ENCODE results near the gene SULT1E1. TPM values are rescaled to one million over a fixed set of nuclear protein-coding genes. Genes with fewer than 3 reads are reported as not detected.

SULT1E1 gene
- total and polyA plus RNA-seq, 2 of the 8 experiments (the other 6 are each of a cell fraction or from before 2014, with no cell fraction given), result not detected

- Histone ChIP-seq H2AFZ (ENCODE audit: low read length) (no peak overlapping the region; the same call in 1 of the 2 replicates), H2BK15ac (ENCODE audit: low read length) (no peak overlapping the region), H3K23me2 (ENCODE audit: low read depth, low read length) (no peaks in the 10 kb centered on the region), H3K79me2 (ENCODE audit: control insufficient read depth in 1 of 2, insufficient read depth in 2 of 2, low read length in 2 of 2) (no peaks in the 10 kb centered on the region), H2BK5ac (ENCODE audit: low read depth, low read length) (no peak overlapping the region), H3K23ac (ENCODE audit: insufficient read length) (no peak overlapping the region), H3K4me2 (ENCODE audit: insufficient read depth in 1 of 2, low read depth in 2 of 2, low read length in 2 of 2) (no peak overlapping the region), H3K18ac (ENCODE audit: extremely low read depth, low read length) (no peak overlapping the region), H4K5ac (ENCODE audit: insufficient read length, low read depth, low read length) (no peak overlapping the region), H3K79me1 (ENCODE audit: low read depth, low read length) (no peaks in the 10 kb centered on the region), H3K4me1 (replicated peaks in 1 of 4; ENCODE audit: control insufficient read depth in 3 of 4, insufficient read depth in 4 of 4, low read length in 3 of 4) (peaks cover 0 to 8% (median 3%) of the 10 kb centered on the region in 4 experiments; a peak in 3 of 7 replicates), H3K27ac (ENCODE audit: low read depth, low read length) (no peak overlapping the region), H4K20me1 (replicated peaks in 1 of 2; ENCODE audit: control insufficient read depth in 1 of 2, insufficient read depth in 2 of 2, low read length in 2 of 2) (no peaks in the 10 kb centered on the region), H2AK5ac (ENCODE audit: low read depth, low read length) (no peak overlapping the region), H4K91ac (replicated peaks; ENCODE audit: insufficient read length, low read length) (no peak overlapping the region), H3K36me3 (ENCODE audit: control insufficient read depth in 2 of 4, insufficient read depth in 4 of 4, low read length in 3 of 4) (no peaks in the 10 kb centered on the region), H3K4me3 (ENCODE audit: extremely low read depth in 1 of 4, insufficient read depth in 2 of 4, low read depth in 3 of 4, low read length in 4 of 4) (no peak overlapping the region), H2BK12ac (ENCODE audit: low read depth, low read length) (no peak overlapping the region), H2BK20ac (ENCODE audit: low read length) (no peak overlapping the region), H4K8ac (ENCODE audit: extremely low read depth, insufficient read depth, low read length) (no peak overlapping the region), H3K9ac (replicated peaks in 1 of 4; ENCODE audit: extremely low read depth in 1 of 4, low read depth in 3 of 4, low read length in 3 of 4) (no peak overlapping the region), H3K27me3 (replicated peaks in 1 of 4; ENCODE audit: control insufficient read depth in 3 of 4, extremely low read depth in 1 of 4, insufficient read depth in 3 of 4, low read length in 3 of 4) (no peaks in the 10 kb centered on the region), H3K4ac (replicated peaks; ENCODE audit: insufficient read length, low read depth, low read length) (no peak overlapping the region), H3K56ac (replicated peaks; ENCODE audit: insufficient read length, low read depth, low read length) (no peak overlapping the region), H2BK120ac (replicated peaks; ENCODE audit: low read depth, low read length) (no peak overlapping the region), H3K14ac (ENCODE audit: insufficient read length) (no peak overlapping the region), H3K9me3 (ENCODE audit: insufficient read depth in 2 of 2, low read depth in 1 of 2, low read length in 1 of 2) (no peaks in the 10 kb centered on the region)
- FAIRE-seq (no peak), DNase-seq (ENCODE audit: low read depth in 1 of 2, low spot score in 2 of 2) (no peak)
- WGBS, 2 experiments (ENCODE audit: extremely low coverage in 1 of 2, insufficient coverage in 1 of 2, insufficient read length in 1 of 2, insufficient replicate concordance in 2 of 2, low coverage in 1 of 2, low lambda C conversion rate in 2 of 2, missing lambda C conversion rate in 1 of 2), result 90% methylated on average over 10 of the region's 10 CpGs; no CpG with 5 or more reads in 1 of the 2 experiments
- POLR2A ChIA-PET (ENCODE audit: partially characterized antibody), result no interaction called here
- CTCF ChIA-PET (ENCODE audit: partially characterized antibody), result interaction anchor here (1.6 to 1.9 kb wide), 3 partner anchors 10 to 48 kb away, joined by 5 to 6 read pairs (median 5); no protein-coding TSS in a partner anchor
- TF ChIP-seq POU5F1 (IDR thresholded peaks at IDR 0.05; ENCODE audit: low read depth, low read length) (no peak), TBP (IDR thresholded peaks at IDR 0.05; ENCODE audit: low read depth, low read length) (no peak), BRCA1 (IDR thresholded peaks at IDR 0.05; ENCODE audit: low read depth, low read length) (no peak), GABPA (IDR thresholded peaks at IDR 0.05; ENCODE audit: borderline replicate concordance, insufficient read depth, low read length) (no peak), SAP30 (IDR thresholded peaks at IDR 0.05; ENCODE audit: insufficient read depth, insufficient replicate concordance, low read length) (no peak), TEAD4 (IDR thresholded peaks at IDR 0.05; ENCODE audit: low read depth, low read length) (no peak), NANOG (IDR thresholded peaks at IDR 0.05; ENCODE audit: insufficient read depth, low read depth, low read length, poor library complexity, severe bottlenecking) (no peak), NRF1 (IDR thresholded peaks at IDR 0.05; ENCODE audit: low read depth, low read length) (no peak), KDM4A (IDR thresholded peaks at IDR 0.05; ENCODE audit: low read depth, low read length, severe bottlenecking) (no peak), BACH1 (IDR thresholded peaks at IDR 0.05; ENCODE audit: low read length) (no peak), FOSL1 (IDR thresholded peaks at IDR 0.05; ENCODE audit: insufficient read depth, low read depth, low read length) (no peak), USF2 (IDR thresholded peaks at IDR 0.05; ENCODE audit: low read length) (no peak)
Measured at GRCh38 chr4:69832326-69833030, 27.5 kb downstream of the SULT1E1 start.
